HL-60 (cell line): ENCODE measurements around the gene LARP7.

Source experiments
- DNase-seq, 2 experiments: peaks; one replicate each; pipeline ENCODE4 v3.0.0-alpha.2; 2010 to 2020; ENCODE audit warnings: low read depth in 1 of 2, low spot score in 1 of 2
- H3K27ac ChIP-seq: fragments of 250-450 bp; sonication (Bioruptor Pico); replicated peaks from 2 replicates; pipeline ENCODE4 v1.5.1; 2020; ENCODE audit warnings: mild to moderate bottlenecking, moderate library complexity
- H3K27me3 ChIP-seq: fragments of 250-450 bp; sonication (Bioruptor Pico); 2 replicates; pipeline ENCODE4 v1.5.1; 2021; ENCODE audit warnings: mild to moderate bottlenecking, moderate library complexity; ENCODE audit not compliant: insufficient read depth, poor library complexity, severe bottlenecking
- H3K4me3 ChIP-seq: replicated peaks from 2 replicates; pipeline ENCODE4 v1.5.1; 2011; ENCODE audit warnings: mild to moderate bottlenecking, control low read depth, low read length; ENCODE audit not compliant: insufficient read depth
- GABPA ChIP-seq: IDR thresholded peaks from 2 replicates; pipeline ENCODE4 v1.6.1; 2012; ENCODE audit warnings: low read depth
- POLR2AphosphoS5 ChIP-seq: IDR thresholded peaks from 2 replicates; pipeline ENCODE4 v1.6.1; 2012; ENCODE audit warnings: low read depth
- SPI1 ChIP-seq: IDR thresholded peaks from 2 replicates; pipeline ENCODE4 v1.6.1; 2012; ENCODE audit warnings: low read depth, mild to moderate bottlenecking, borderline replicate concordance
- TF ChIP-seq, protein P1 (sequence below): IDR thresholded peaks from one replicate; pipeline ENCODE4 v1.5.1; 2011; ENCODE audit warnings: low read length, control low read depth, inconsistent platforms; ENCODE audit not compliant: insufficient read depth
- TF ChIP-seq, protein P2 (sequence below): IDR thresholded peaks from 2 replicates; pipeline ENCODE4 v1.6.1; 2012; ENCODE audit warnings: low read depth; ENCODE audit not compliant: insufficient replicate concordance

Gene LARP7

GRCh38 chr4:112648263-112649054 lies 11.5 kb downstream of the LARP7 start:
- Histone ChIP-seq H3K27me3 (no peaks in the 10 kb centered on the region), H3K4me3 (no peak overlapping the region), H3K27ac (no peak overlapping the region)
- TF ChIP-seq, protein P1, sequence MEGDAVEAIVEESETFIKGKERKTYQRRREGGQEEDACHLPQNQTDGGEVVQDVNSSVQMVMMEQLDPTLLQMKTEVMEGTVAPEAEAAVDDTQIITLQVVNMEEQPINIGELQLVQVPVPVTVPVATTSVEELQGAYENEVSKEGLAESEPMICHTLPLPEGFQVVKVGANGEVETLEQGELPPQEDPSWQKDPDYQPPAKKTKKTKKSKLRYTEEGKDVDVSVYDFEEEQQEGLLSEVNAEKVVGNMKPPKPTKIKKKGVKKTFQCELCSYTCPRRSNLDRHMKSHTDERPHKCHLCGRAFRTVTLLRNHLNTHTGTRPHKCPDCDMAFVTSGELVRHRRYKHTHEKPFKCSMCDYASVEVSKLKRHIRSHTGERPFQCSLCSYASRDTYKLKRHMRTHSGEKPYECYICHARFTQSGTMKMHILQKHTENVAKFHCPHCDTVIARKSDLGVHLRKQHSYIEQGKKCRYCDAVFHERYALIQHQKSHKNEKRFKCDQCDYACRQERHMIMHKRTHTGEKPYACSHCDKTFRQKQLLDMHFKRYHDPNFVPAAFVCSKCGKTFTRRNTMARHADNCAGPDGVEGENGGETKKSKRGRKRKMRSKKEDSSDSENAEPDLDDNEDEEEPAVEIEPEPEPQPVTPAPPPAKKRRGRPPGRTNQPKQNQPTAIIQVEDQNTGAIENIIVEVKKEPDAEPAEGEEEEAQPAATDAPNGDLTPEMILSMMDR: no peak
- TF ChIP-seq, protein P2, sequence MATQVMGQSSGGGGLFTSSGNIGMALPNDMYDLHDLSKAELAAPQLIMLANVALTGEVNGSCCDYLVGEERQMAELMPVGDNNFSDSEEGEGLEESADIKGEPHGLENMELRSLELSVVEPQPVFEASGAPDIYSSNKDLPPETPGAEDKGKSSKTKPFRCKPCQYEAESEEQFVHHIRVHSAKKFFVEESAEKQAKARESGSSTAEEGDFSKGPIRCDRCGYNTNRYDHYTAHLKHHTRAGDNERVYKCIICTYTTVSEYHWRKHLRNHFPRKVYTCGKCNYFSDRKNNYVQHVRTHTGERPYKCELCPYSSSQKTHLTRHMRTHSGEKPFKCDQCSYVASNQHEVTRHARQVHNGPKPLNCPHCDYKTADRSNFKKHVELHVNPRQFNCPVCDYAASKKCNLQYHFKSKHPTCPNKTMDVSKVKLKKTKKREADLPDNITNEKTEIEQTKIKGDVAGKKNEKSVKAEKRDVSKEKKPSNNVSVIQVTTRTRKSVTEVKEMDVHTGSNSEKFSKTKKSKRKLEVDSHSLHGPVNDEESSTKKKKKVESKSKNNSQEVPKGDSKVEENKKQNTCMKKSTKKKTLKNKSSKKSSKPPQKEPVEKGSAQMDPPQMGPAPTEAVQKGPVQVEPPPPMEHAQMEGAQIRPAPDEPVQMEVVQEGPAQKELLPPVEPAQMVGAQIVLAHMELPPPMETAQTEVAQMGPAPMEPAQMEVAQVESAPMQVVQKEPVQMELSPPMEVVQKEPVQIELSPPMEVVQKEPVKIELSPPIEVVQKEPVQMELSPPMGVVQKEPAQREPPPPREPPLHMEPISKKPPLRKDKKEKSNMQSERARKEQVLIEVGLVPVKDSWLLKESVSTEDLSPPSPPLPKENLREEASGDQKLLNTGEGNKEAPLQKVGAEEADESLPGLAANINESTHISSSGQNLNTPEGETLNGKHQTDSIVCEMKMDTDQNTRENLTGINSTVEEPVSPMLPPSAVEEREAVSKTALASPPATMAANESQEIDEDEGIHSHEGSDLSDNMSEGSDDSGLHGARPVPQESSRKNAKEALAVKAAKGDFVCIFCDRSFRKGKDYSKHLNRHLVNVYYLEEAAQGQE: no peak
- TF ChIP-seq GABPA (no peak), SPI1 (no peak), POLR2AphosphoS5 (no peak)
- DNase-seq: no peak

GRCh38 chr4:112649055-112649408 lies 12.1 kb downstream of the LARP7 start:
- no peak overlapping the region for H3K4me3 ChIP-seq
- H3K27me3 ChIP-seq: no peaks in the 10 kb centered on the region
- TF ChIP-seq GABPA (no peak), POLR2AphosphoS5 (no peak), SPI1 (no peak)
- TF ChIP-seq, protein P2: no peak
- TF ChIP-seq, protein P1: no peak
- DNase-seq: no peak
- H3K27ac ChIP-seq: no peak overlapping the region

GRCh38 chr4:112650332-112650731 lies 13.4 kb downstream of the LARP7 start:
- no peak for DNase-seq
- Histone ChIP-seq H3K27ac (no peak overlapping the region), H3K4me3 (no peak overlapping the region), H3K27me3 (no peaks in the 10 kb centered on the region)
- TF ChIP-seq, protein P2: no peak
- TF ChIP-seq POLR2AphosphoS5 (no peak), SPI1 (no peak), GABPA (no peak)
- TF ChIP-seq, protein P1: no peak
